IMR-90 (cell line): Measurements from ENCODE around the gene HSFX1. TPM values are rescaled to one million over a fixed set of nuclear protein-coding genes. Genes with fewer than 3 reads are reported as not detected.
"Not testable (repeated sequence)": the region's sequence is repeated elsewhere in the genome, so short reads cannot be mapped to it uniquely, and the experiment has no call there.

Source experiments
- ATAC-seq: fragments of 200-7000 bp; cut with Tn5 transposase; 2 replicates; pipeline ENCODE4 v1.9.1; 2020; ENCODE audit warnings: low read depth, mild to moderate bottlenecking, moderate library complexity
- Bru-seq: library from RNA; stranded (reverse); fragments of 400-500 nt; gene quantifications from one replicate; lab custom pipeline; 2021; lab: Mats Ljungman, UMichigan
- BruChase-seq, 2 experiments: library from RNA; stranded (reverse); fragments of 400-500 nt; gene quantifications; one replicate each; lab custom pipeline; 2021; lab: Mats Ljungman, UMichigan
- BruUV-seq: library from RNA; stranded (reverse); fragments of 400-500 nt; replicated peaks from 2 replicates; lab custom pipeline; 2021; lab: Mats Ljungman, UMichigan
- CTCF ChIA-PET: fragments of 300-600 bp; formaldehyde crosslinking; extraction: SDS; loops from one replicate; lab custom pipeline; 2021; ENCODE audit warnings: antibody characterized with exemption; lab: Yijun Ruan, JAX
- POLR2A ChIA-PET: fragments of 300-600 bp; sonication (Branson Sonifier 250); formaldehyde crosslinking; loops from one replicate; lab custom pipeline; 2022; ENCODE audit warnings: antibody characterized with exemption; ENCODE audit not compliant: unreplicated experiment; lab: Charles Lee
- DNase-seq: peaks from one replicate; pipeline ENCODE4 v3.0.0; 2013
- H2AFZ ChIP-seq: replicated peaks from 2 replicates; pipeline ENCODE3; 2013; ENCODE audit warnings: low read length, mild to moderate bottlenecking; ENCODE audit not compliant: poor library complexity
- H2AK5ac ChIP-seq: 2 replicates; pipeline ENCODE4 v1.6.1; 2013; ENCODE audit warnings: low read depth, low read length, inconsistent platforms
- H2AK9ac ChIP-seq: replicated peaks from 2 replicates; pipeline ENCODE3; 2013; ENCODE audit warnings: mild to moderate bottlenecking, low read depth, low read length, moderate library complexity; ENCODE audit not compliant: poor library complexity
- H2BK120ac ChIP-seq: 2 replicates; pipeline ENCODE4 v1.6.1; 2013; ENCODE audit warnings: low read depth, low read length, inconsistent platforms
- H2BK15ac ChIP-seq: 3 replicates; pipeline ENCODE4 v1.6.1; 2013; ENCODE audit warnings: low read depth, low read length, inconsistent platforms
- H2BK20ac ChIP-seq: 2 replicates; pipeline ENCODE4 v1.6.1; 2013; ENCODE audit warnings: low read depth, mild to moderate bottlenecking, inconsistent platforms, low read length, moderate library complexity
- H2BK5ac ChIP-seq: 2 replicates; pipeline ENCODE4 v1.6.1; 2013; ENCODE audit warnings: mild to moderate bottlenecking, low read depth, low read length, inconsistent platforms; ENCODE audit not compliant: poor library complexity, severe bottlenecking
- H3K14ac ChIP-seq: replicated peaks from 2 replicates; pipeline ENCODE4 v1.6.1; 2013; ENCODE audit warnings: low read depth, low read length, inconsistent platforms
- H3K18ac ChIP-seq: 2 replicates; pipeline ENCODE4 v1.6.1; 2013; ENCODE audit warnings: low read depth, low read length, control low read depth
- H3K23ac ChIP-seq: 2 replicates; pipeline ENCODE4 v1.6.1; 2013; ENCODE audit warnings: low read depth, low read length, inconsistent platforms
- H3K27ac ChIP-seq: 2 replicates; pipeline ENCODE4 v1.5.1; 2013; ENCODE audit warnings: mild to moderate bottlenecking, control low read depth, low read length; ENCODE audit not compliant: insufficient read depth
- H3K27me3 ChIP-seq: 2 replicates; pipeline ENCODE4 v1.6.1; 2013; ENCODE audit warnings: low read length; ENCODE audit not compliant: control insufficient read depth, insufficient read depth
- H3K36me3 ChIP-seq: 2 replicates; pipeline ENCODE4 v1.6.1; 2013; ENCODE audit warnings: low read length, mixed read lengths; ENCODE audit not compliant: control insufficient read depth, insufficient read depth
- H3K4ac ChIP-seq: 2 replicates; pipeline ENCODE4 v1.6.1; 2013; ENCODE audit warnings: low read depth, low read length, inconsistent platforms
- H3K4me1 ChIP-seq: 2 replicates; pipeline ENCODE4 v1.6.1; 2013; ENCODE audit warnings: low read length, mixed read lengths; ENCODE audit not compliant: control insufficient read depth, insufficient read depth
- H3K4me2 ChIP-seq: 2 replicates; pipeline ENCODE4 v1.6.1; 2013; ENCODE audit warnings: low read depth, mild to moderate bottlenecking, control low read depth, low read length, moderate library complexity
- H3K4me3 ChIP-seq: 2 replicates; pipeline ENCODE4 v1.5.1; 2013; ENCODE audit warnings: low read depth, mild to moderate bottlenecking, control low read depth, low read length, moderate library complexity; ENCODE audit not compliant: insufficient read depth
- H3K56ac ChIP-seq: 2 replicates; pipeline ENCODE4 v1.6.1; 2013; ENCODE audit warnings: low read length, inconsistent platforms; ENCODE audit not compliant: insufficient read depth; ENCODE audit errors: extremely low read depth
- H3K79me1 ChIP-seq, 2 experiments: 2 replicates each; pipeline ENCODE4 v1.6.1; 2013; ENCODE audit warnings: low read length in 2 of 2, inconsistent platforms in 1 of 2, low read depth in 1 of 2
- H3K9ac ChIP-seq: 2 replicates; pipeline ENCODE4 v1.6.1; 2013; ENCODE audit warnings: low read depth, low read length, control low read depth
- H3K9me1 ChIP-seq: 2 replicates; pipeline ENCODE4 v1.6.1; 2013; ENCODE audit warnings: low read length, inconsistent platforms; ENCODE audit not compliant: insufficient read depth
- H3K9me3 ChIP-seq: 2 replicates; pipeline ENCODE4 v1.6.1; 2013; ENCODE audit warnings: low read length; ENCODE audit not compliant: control insufficient read depth, insufficient read depth
- H4K20me1 ChIP-seq: 2 replicates; pipeline ENCODE4 v1.6.1; 2013; ENCODE audit warnings: low read length, inconsistent platforms; ENCODE audit not compliant: insufficient read depth
- H4K5ac ChIP-seq: 2 replicates; pipeline ENCODE4 v1.6.1; 2013; ENCODE audit warnings: mild to moderate bottlenecking, low read depth, low read length, control low read depth
- H4K8ac ChIP-seq, 2 experiments: 2 replicates each; pipeline ENCODE4 v1.6.1; 2013; ENCODE audit warnings: low read depth in 2 of 2, low read length in 2 of 2, control low read depth in 1 of 2, inconsistent platforms in 1 of 2
- H4K91ac ChIP-seq: 2 replicates; pipeline ENCODE4 v1.6.1; 2013; ENCODE audit warnings: low read depth, low read length, inconsistent platforms; ENCODE audit not compliant: insufficient read depth
- WGBS, 2 experiments: methylation state at CpG; one replicate each; pipeline versions ENCODE4 v1.1.5 to v1.1.7; 2013; ENCODE audit warnings: missing lambda C conversion rate in 2 of 2; ENCODE audit not compliant: insufficient read length in 1 of 2; ENCODE audit errors: extremely low coverage in 2 of 2; 5-methylcytosine and 5-hydroxymethylcytosine counted together
- dilution Hi-C: fragments of 300-500 bp; cut with HindIII; formaldehyde crosslinking; loops from one replicate; pipeline ENCODE4 v1.14.3; 2018; ENCODE audit warnings: low sequenced_read_pairs; ENCODE audit not compliant: unreplicated experiment
- in situ Hi-C: fragments of 300-500 bp; cut with MboI; formaldehyde crosslinking; loops from 3 replicates; pipeline ENCODE4 v1.14.3; 2019; ENCODE audit warnings: low sequenced_read_pairs, inconsistent platforms, mixed read lengths
- intact Hi-C: fragments of 100-400 bp; cut with micrococcal nuclease; formaldehyde crosslinking; loops from 2 replicates; pipeline ENCODE4 v1.10.0; 2022
- long read RNA-seq: library from polyadenylated mRNA; unstranded; transcript quantifications from one replicate; pipeline ENCODE4 v2.0.0, GENCODE V29; 2021; ENCODE audit not compliant: unreplicated experiment
- polyA plus RNA-seq, 3 experiments: library from polyadenylated mRNA; depleted of rRNA; stranded (reverse); fragments of >200 nt; gene quantifications; 2 replicates each; pipeline ENCODE4 v1.2.3, GENCODE V29; 2012; ENCODE audit warnings: low replicate concordance in 1 of 3
- total RNA-seq: library from RNA; depleted of rRNA; stranded (reverse); fragments of >200 nt; gene quantifications from 2 replicates; pipeline ENCODE4 v1.2.3, GENCODE V29; 2012; rRNA removed

HSFX1 gene, protein sequence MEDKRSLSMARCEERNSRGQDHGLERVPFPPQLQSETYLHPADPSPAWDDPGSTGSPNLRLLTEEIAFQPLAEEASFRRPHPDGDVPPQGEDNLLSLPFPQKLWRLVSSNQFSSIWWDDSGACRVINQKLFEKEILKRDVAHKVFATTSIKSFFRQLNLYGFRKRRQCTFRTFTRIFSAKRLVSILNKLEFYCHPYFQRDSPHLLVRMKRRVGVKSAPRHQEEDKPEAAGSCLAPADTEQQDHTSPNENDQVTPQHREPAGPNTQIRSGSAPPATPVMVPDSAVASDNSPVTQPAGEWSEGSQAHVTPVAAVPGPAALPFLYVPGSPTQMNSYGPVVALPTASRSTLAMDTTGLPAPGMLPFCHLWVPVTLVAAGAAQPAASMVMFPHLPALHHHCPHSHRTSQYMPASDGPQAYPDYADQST
- total RNA-seq: under 0.01 and 0.18 TPM in 2 replicates
- 0.20 and 0.36 TPM in 2 replicates for polyA plus RNA-seq (2012; rRNA removed)
- 0.08 and 0.29 TPM in 2 replicates for polyA plus RNA-seq (2012; cell fraction: cytosol; rRNA removed)
- 0.83 and 0.95 TPM in 2 replicates for polyA plus RNA-seq (2012; cell fraction: nucleus; rRNA removed; ENCODE audit: low replicate concordance)
- Bru-seq, nascent RNA: percentile 15 among the genes with signal in this experiment
- BruChase-seq, experiment 1, labeled RNA remaining after a 6-hour chase: percentile 15 among the genes with signal in this experiment
- percentile 15 among the genes with signal in this experiment for BruChase-seq, experiment 2, labeled RNA remaining after a 2-hour chase
- long read RNA-seq: 0 reads

DNA sequence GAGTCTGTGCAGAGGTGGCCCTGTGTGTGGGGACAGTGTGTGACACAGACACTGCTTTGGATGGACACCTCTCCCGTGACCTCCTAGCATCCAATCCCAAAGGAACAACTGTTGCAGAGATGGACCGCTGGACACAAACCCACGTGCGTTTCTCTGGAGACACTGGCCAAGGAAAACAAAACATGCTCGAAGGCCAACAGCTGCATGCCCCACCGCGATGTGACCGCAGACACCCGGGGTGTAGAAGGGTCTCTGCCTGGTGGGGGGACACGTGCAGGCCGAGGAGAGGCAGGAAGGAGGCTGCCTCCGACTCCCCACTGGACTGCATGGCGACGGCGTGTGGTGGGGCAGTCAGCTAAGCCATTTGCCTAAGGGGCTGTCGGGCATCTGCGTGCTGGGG lies at the start of gene HSFX1:
HSFX1 (plus strand) TSS at position 301 of the 400 bp plus-strand sequence. CDS start 614 bp downstream, outside the sequence.
- H4K8ac ChIP-seq, H3K79me1 ChIP-seq, H4K5ac ChIP-seq, H3K4me2 ChIP-seq, POLR2A ChIA-PET, H3K27ac ChIP-seq, dilution Hi-C loops, H2BK15ac ChIP-seq, H2BK120ac ChIP-seq, H3K23ac ChIP-seq, H2AFZ ChIP-seq, H3K4ac ChIP-seq, intact Hi-C loops, H4K20me1 ChIP-seq, DNase-seq, H2AK9ac ChIP-seq, H3K9ac ChIP-seq, ATAC-seq, CTCF ChIA-PET, H3K9me1 ChIP-seq, H3K4me3 ChIP-seq, H3K56ac ChIP-seq, H2BK5ac ChIP-seq, H3K4me1 ChIP-seq, H2AK5ac ChIP-seq, H2BK20ac ChIP-seq, H3K36me3 ChIP-seq, H3K18ac ChIP-seq, H4K91ac ChIP-seq, H3K9me3 ChIP-seq, H3K27me3 ChIP-seq, H3K14ac ChIP-seq, BruUV-seq: not testable (repeated sequence)
- in situ Hi-C loops: loop anchor here (25.0 kb wide), 1 partner anchor 89 kb away; no protein-coding TSS in a partner anchor
- no CpG with 5 or more reads among the region's 17 CpGs for WGBS, 2 experiments

GRCh38 chrX:149727308-149727707 lies 46.6 kb upstream of the HSFX1 start:
- H3K56ac ChIP-seq, H4K5ac ChIP-seq, H3K9ac ChIP-seq, H3K4me1 ChIP-seq, in situ Hi-C loops, H2BK15ac ChIP-seq, H3K4ac ChIP-seq, H3K27ac ChIP-seq, H2AFZ ChIP-seq, H2BK5ac ChIP-seq, BruUV-seq, H3K9me3 ChIP-seq, CTCF ChIA-PET, H4K8ac ChIP-seq, H3K4me2 ChIP-seq, H2BK20ac ChIP-seq, H3K23ac ChIP-seq, H3K18ac ChIP-seq, H2AK5ac ChIP-seq, H3K4me3 ChIP-seq, H3K79me1 ChIP-seq, H2BK120ac ChIP-seq, DNase-seq, H4K20me1 ChIP-seq, H2AK9ac ChIP-seq, H3K36me3 ChIP-seq, H4K91ac ChIP-seq, dilution Hi-C loops, POLR2A ChIA-PET, H3K14ac ChIP-seq, H3K9me1 ChIP-seq, intact Hi-C loops, H3K27me3 ChIP-seq, ATAC-seq: not testable (repeated sequence)
- WGBS, 2 experiments: no CpG with 5 or more reads among the region's 7 CpGs
